Activated T-helper 2 cell treated with anti-CD3 and anti-CD28 coated beads, Interferon-gamma antibody, Interleukin-2, Interleukin-4, amounts not matched to agents 10 μg/mL and 5 μg/mL and 100 μg/mL, durations not matched to agents 14 hours and 24 hours and 36 hours (primary cell): ENCODE measurements around the gene WWOX. TPM values are rescaled to one million over a fixed set of nuclear protein-coding genes. Genes with fewer than 3 reads are reported as not detected.

Source experiments
- DNase-seq: peaks from one replicate; pipeline ENCODE4 v3.0.0; 2021; ENCODE audit warnings: low spot score
- H3K27ac Mint-ChIP-seq: one replicate; pipeline ENCODE4 v1.8.0; 2021; ENCODE audit warnings: mixed read lengths
- H3K27me3 Mint-ChIP-seq: one replicate; pipeline ENCODE4 v1.8.0; 2021; ENCODE audit warnings: low read depth, mixed read lengths
- H3K36me3 Mint-ChIP-seq: one replicate; pipeline ENCODE4 v1.8.0; 2021; ENCODE audit warnings: low read depth, mixed read lengths
- H3K4me1 Mint-ChIP-seq: one replicate; pipeline ENCODE4 v1.8.0; 2021; ENCODE audit warnings: low read depth, mixed read lengths
- H3K4me3 Mint-ChIP-seq: one replicate; pipeline ENCODE4 v1.8.0; 2021; ENCODE audit warnings: low read depth, mild to moderate bottlenecking, moderate library complexity, mixed read lengths
- H3K9me3 Mint-ChIP-seq: one replicate; pipeline ENCODE4 v1.8.0; 2021; ENCODE audit warnings: mixed read lengths
- intact Hi-C: fragments of 100-400 bp; cut with micrococcal nuclease; formaldehyde crosslinking; loops from one replicate; pipeline ENCODE4 v1.15.1; 2023
- total RNA-seq: library from RNA; stranded (reverse); gene quantifications from 2 replicates; pipeline ENCODE4 v1.2.3, GENCODE V29; 2022

WWOX gene
- total RNA-seq, 1 donor from 2014 or later = 19.0 TPM

GRCh38 chr16:78664811-78665772, 565.6 kb downstream of the WWOX start:
- Mint-ChIP-seq H3K4me1 (no peaks in the 10 kb centered on the region), H3K27me3 (peaks cover 1% of the 10 kb centered on the region), H3K27ac (no peak overlapping the region), H3K4me3 (no peak overlapping the region), H3K9me3 (no peaks in the 10 kb centered on the region), H3K36me3 (no peaks in the 10 kb centered on the region)
- DNase-seq = no peak
- intact Hi-C loops = no loop called here

GRCh38 chr16:78666318-78666717, 566.9 kb downstream of the WWOX start:
- Mint-ChIP-seq H3K27ac (no peak overlapping the region), H3K36me3 (no peaks in the 10 kb centered on the region), H3K27me3 (no peaks in the 10 kb centered on the region), H3K9me3 (no peaks in the 10 kb centered on the region), H3K4me3 (no peak overlapping the region), H3K4me1 (no peaks in the 10 kb centered on the region)
- no peak for DNase-seq
- intact Hi-C loops = no loop called here

DNA sequence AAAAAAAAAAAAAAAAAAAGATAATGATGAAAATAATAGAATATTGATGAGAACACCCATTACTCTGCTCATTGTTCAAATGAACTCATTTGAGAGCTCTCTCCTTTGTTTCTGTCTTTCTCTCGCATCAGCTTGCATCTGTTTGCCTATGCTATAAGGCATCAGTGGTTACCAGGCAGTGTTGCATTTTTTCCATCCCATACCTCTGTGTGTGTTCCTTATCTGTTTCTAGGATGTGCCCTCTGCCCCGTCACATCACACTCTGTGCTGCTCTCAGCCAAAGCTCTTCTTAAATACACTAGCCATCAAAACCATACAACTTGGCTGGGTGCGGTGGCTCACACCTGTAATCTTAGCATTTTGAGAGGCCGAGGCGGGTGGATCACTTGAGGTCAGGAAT, 568.2 kb downstream of the WWOX start:
- H3K27me3 Mint-ChIP-seq = no peaks in the 10 kb centered on the region
- DNase-seq = no peak
- no peaks in the 10 kb centered on the region for H3K36me3 Mint-ChIP-seq
- no peak overlapping the region for H3K27ac Mint-ChIP-seq
- no peak overlapping the region for H3K4me3 Mint-ChIP-seq
- H3K4me1 Mint-ChIP-seq = no peaks in the 10 kb centered on the region
- H3K9me3 Mint-ChIP-seq = no peaks in the 10 kb centered on the region
- intact Hi-C loops = no loop called here

GRCh38 chr16:78668393-78668792, 568.9 kb downstream of the WWOX start:
- no peak overlapping the region for H3K4me3 Mint-ChIP-seq
- H3K9me3 Mint-ChIP-seq = no peaks in the 10 kb centered on the region
- no peaks in the 10 kb centered on the region for H3K27me3 Mint-ChIP-seq
- no peaks in the 10 kb centered on the region for H3K4me1 Mint-ChIP-seq
- no peaks in the 10 kb centered on the region for H3K36me3 Mint-ChIP-seq
- H3K27ac Mint-ChIP-seq = no peak overlapping the region
- no peak for DNase-seq
- intact Hi-C loops = no loop called here

DNA sequence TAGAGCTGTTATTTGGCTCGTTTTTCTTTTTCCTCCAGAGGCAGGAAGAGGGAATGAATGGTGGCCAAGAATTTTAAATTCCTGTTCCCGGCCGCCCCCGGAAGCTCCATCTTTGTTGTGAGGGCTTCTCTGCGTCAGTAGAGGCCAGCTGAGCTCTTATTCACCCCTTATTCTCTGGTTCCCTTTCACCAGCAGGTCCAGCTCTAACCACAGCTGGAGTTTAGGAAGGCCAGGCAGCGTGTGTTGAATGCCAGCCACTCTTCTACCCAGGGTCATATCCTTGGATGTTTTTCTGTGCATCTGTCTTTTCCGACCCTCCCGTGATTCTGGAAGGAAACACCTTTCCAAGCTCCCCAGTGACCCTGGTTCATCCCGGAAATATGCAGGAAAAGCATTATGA, 570.5 kb downstream of the WWOX start:
- H3K4me3 Mint-ChIP-seq = no peak overlapping the region
- H3K27me3 Mint-ChIP-seq = no peaks in the 10 kb centered on the region
- H3K4me1 Mint-ChIP-seq = no peaks in the 10 kb centered on the region
- intact Hi-C loops = no loop called here
- no peak for DNase-seq
- no peak overlapping the region for H3K27ac Mint-ChIP-seq
- no peaks in the 10 kb centered on the region for H3K36me3 Mint-ChIP-seq
- H3K9me3 Mint-ChIP-seq = no peaks in the 10 kb centered on the region

- no peaks in the 10 kb centered on the region for H3K4me1 Mint-ChIP-seq
- intact Hi-C loops = no loop called here
- H3K27me3 Mint-ChIP-seq = no peaks in the 10 kb centered on the region
- no peaks in the 10 kb centered on the region for H3K9me3 Mint-ChIP-seq
- H3K27ac Mint-ChIP-seq = no peak overlapping the region
- no peak for DNase-seq
- no peaks in the 10 kb centered on the region for H3K36me3 Mint-ChIP-seq
- H3K4me3 Mint-ChIP-seq = no peak overlapping the region
These were observed 573.5 kb downstream of the WWOX start for GRCh38 chr16:78672779-78673556.

- Mint-ChIP-seq H3K4me1 (no peaks in the 10 kb centered on the region), H3K9me3 (no peaks in the 10 kb centered on the region), H3K27ac (no peak overlapping the region), H3K36me3 (no peaks in the 10 kb centered on the region), H3K4me3 (no peak overlapping the region), H3K27me3 (no peaks in the 10 kb centered on the region)
- DNase-seq = no peak
- intact Hi-C loops = no loop called here
These were observed 574.4 kb downstream of the WWOX start for GRCh38 chr16:78673884-78674283.

DNA sequence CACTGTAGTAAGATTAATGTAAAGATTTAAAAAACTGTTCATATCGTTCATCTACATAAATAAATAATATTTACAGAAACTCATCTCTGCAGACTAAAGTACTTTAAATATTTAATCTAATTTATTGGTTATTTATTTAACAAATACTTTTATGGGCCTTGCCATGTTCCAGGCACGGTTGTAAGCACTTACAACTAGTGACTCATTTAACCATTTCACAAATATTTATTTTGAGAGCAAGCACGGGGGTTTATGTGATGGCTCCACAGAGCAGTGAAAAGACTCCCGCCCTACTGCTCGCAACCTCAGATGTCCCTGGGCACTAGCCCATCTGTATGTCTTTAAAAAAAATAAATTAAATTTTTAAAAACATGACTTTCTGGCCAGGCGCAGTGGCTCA, 575.9 kb downstream of the WWOX start:
- intact Hi-C loops = no loop called here

DNA sequence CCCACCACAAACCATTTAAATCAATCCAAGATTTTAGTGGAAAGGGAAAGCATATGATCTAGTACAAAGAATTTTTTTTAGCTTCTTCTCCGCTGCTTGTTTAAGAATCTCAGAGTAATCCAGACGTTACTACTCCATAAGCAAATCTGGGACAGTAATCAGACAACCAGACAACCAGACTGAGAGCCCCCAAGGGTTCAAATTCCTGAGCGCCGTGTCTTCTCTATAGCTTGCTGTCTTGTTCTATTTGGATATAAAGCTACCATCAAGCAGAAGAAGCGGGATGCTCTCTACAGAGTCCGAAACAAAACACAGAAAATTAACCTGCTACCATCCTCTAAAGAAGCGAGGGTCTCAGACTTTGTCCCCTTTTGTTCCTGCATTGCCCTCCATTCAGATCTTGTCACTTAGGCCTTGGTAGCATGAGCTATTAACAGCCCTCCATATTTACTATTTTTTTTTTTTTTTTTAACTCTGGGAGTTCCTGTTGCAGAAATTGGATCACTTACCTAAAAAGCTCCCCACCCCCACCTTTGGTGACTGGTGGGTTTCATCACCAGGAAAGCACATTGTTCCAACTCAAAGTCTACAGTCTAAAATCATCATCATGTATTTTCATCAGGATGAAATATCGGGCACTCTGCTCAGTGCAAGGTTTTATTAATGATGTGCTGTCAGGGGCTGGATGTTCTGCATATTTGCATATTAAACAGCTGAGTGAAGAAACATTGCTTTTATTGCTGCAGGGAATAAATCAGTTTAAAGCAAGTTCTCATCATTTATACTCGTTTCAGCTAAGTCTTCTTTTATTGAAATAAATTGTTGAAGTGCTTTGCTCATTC, 576.7 kb downstream of the WWOX start:
- Mint-ChIP-seq H3K9me3 (no peaks in the 10 kb centered on the region), H3K27ac (no peak overlapping the region), H3K36me3 (no peaks in the 10 kb centered on the region), H3K27me3 (no peaks in the 10 kb centered on the region), H3K4me1 (no peaks in the 10 kb centered on the region), H3K4me3 (no peak overlapping the region)
- DNase-seq = no peak
- intact Hi-C loops = no loop called here

More for the DNA sequence above, 575.9 kb downstream of the WWOX start:
- Mint-ChIP-seq H3K27me3 (no peaks in the 10 kb centered on the region), H3K4me1 (no peaks in the 10 kb centered on the region), H3K9me3 (no peaks in the 10 kb centered on the region), H3K4me3 (no peak overlapping the region), H3K27ac (no peak overlapping the region), H3K36me3 (no peaks in the 10 kb centered on the region)
- no peak for DNase-seq

DNA sequence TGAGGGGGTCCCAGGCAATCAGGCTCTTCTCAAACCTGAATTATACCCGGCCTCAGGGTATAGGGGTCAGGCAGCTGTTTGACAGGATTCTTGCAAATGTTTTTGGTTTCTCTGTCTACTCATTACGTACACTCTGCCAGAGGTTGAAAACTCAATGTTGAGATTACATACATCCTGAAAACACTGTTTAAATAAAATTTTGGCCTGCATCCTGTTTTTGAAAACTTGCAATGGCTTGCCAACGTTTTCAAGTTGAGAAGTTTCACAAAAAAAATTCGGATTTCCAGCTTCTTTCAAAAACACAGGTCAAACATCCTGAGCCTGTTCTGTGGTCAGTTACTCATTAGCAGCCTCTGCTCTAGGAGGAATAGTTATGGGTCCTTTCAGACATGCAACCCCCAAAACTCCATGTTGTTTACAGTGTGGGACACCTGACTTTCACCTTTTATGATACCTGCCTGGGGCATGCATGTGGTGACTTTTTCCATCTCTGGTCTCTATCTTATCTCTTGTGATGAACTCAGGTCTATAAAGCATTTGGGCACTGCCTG, 577.8 kb downstream of the WWOX start:
- intact Hi-C loops = no loop called here
- Mint-ChIP-seq H3K4me3 (no peak overlapping the region), H3K4me1 (no peaks in the 10 kb centered on the region), H3K27me3 (no peaks in the 10 kb centered on the region), H3K9me3 (no peaks in the 10 kb centered on the region), H3K27ac (no peak overlapping the region), H3K36me3 (no peaks in the 10 kb centered on the region)
- DNase-seq = no peak

GRCh38 chr16:78679546-78679945, 580.1 kb downstream of the WWOX start:
- Mint-ChIP-seq H3K27ac (no peak overlapping the region), H3K4me3 (no peak overlapping the region), H3K9me3 (no peaks in the 10 kb centered on the region), H3K4me1 (no peaks in the 10 kb centered on the region), H3K36me3 (no peaks in the 10 kb centered on the region), H3K27me3 (no peaks in the 10 kb centered on the region)
- no peak for DNase-seq
- intact Hi-C loops = no loop called here

- no peaks in the 10 kb centered on the region for H3K27me3 Mint-ChIP-seq
- H3K9me3 Mint-ChIP-seq = no peaks in the 10 kb centered on the region
- H3K4me1 Mint-ChIP-seq = no peaks in the 10 kb centered on the region
- DNase-seq = no peak
- H3K36me3 Mint-ChIP-seq = no peaks in the 10 kb centered on the region
- intact Hi-C loops = no loop called here
- H3K27ac Mint-ChIP-seq = no peak overlapping the region
- no peak overlapping the region for H3K4me3 Mint-ChIP-seq
These were observed 582.3 kb downstream of the WWOX start for GRCh38 chr16:78681743-78682142.
